Measurements from ENCODE around the gene TMEM114. TPM values are rescaled to one million over a fixed set of nuclear protein-coding genes. Genes with fewer than 3 reads are reported as not detected.

TMEM114 gene
- total RNA-seq, 1 donor = not detected

- H3K4me1 ChIP-seq (ENCODE audit: insufficient read depth, low read length) = no peaks in the 10 kb centered on the region
- H3K9me3 ChIP-seq (ENCODE audit: low read depth, low read length) = no peaks in the 10 kb centered on the region
- H3K79me2 ChIP-seq (ENCODE audit: insufficient read depth, low read length) = peaks cover 1% of the 10 kb centered on the region
- TF ChIP-seq CTCF (IDR thresholded peaks at IDR 0.05; ENCODE audit: extremely low read depth, low read depth, low read length) = no peak
- H4K20me1 ChIP-seq (ENCODE audit: insufficient read depth, low read length) = peaks cover 16% of the 10 kb centered on the region
- no peaks in the 10 kb centered on the region for H3K27me3 ChIP-seq (ENCODE audit: insufficient read depth, low read length)
- no peak for DNase-seq (ENCODE audit: insufficient read length, low spot score, missing footprints)
- no peak overlapping the region for H3K27ac ChIP-seq (ENCODE audit: low read depth, low read length)
- no peak overlapping the region for H2AFZ ChIP-seq (ENCODE audit: low read length)
- H3K36me3 ChIP-seq (ENCODE audit: insufficient read depth, low read length) = peaks cover 80% of the 10 kb centered on the region
- H3K4me3 ChIP-seq (ENCODE audit: insufficient read depth, low read length) = no peak overlapping the region
- H3K4me2 ChIP-seq (ENCODE audit: insufficient read depth, low read length) = no peak overlapping the region
These were observed 41.6 kb upstream of the TMEM114 start for GRCh38 chr16:8631818-8632465.

DNA sequence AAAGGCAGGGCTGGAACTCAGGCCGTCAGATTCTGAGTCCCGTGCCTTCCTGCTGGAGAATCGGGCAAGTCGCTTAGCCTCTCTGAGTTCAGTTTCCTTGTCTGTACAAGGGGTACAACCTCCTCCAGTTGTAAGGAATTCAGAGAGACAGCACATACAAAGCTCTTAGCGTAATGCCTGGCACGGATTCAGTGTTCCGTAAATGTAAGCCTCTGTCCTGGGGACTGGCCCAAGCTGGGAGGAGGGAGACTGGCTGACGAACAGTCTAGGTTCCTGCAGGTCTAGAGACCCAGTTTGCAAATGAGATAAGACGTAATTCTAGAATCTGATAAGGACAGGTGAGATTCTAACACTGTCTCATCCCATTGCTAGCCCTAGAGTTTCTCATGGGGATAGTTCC is 41.1 kb upstream of the TMEM114 start:
- TF ChIP-seq CTCF (IDR thresholded peaks at IDR 0.05; ENCODE audit: extremely low read depth, low read depth, low read length) = no peak
- Histone ChIP-seq H3K4me1 (ENCODE audit: insufficient read depth, low read length) (no peaks in the 10 kb centered on the region), H3K79me2 (ENCODE audit: insufficient read depth, low read length) (peaks cover 3% of the 10 kb centered on the region), H3K27ac (ENCODE audit: low read depth, low read length) (no peak overlapping the region), H2AFZ (ENCODE audit: low read length) (no peak overlapping the region), H4K20me1 (ENCODE audit: insufficient read depth, low read length) (peaks cover 16% of the 10 kb centered on the region), H3K4me3 (ENCODE audit: insufficient read depth, low read length) (no peak overlapping the region), H3K36me3 (ENCODE audit: insufficient read depth, low read length) (peaks cover 74% of the 10 kb centered on the region), H3K4me2 (ENCODE audit: insufficient read depth, low read length) (no peak overlapping the region), H3K27me3 (ENCODE audit: insufficient read depth, low read length) (no peaks in the 10 kb centered on the region), H3K9me3 (ENCODE audit: low read depth, low read length) (no peaks in the 10 kb centered on the region)
- no peak for DNase-seq (ENCODE audit: insufficient read length, low spot score, missing footprints)

GRCh38 chr16:8630255-8630953 is 40.1 kb upstream of the TMEM114 start:
- Histone ChIP-seq H3K9me3 (ENCODE audit: low read depth, low read length) (no peaks in the 10 kb centered on the region), H3K4me3 (ENCODE audit: insufficient read depth, low read length) (no peak overlapping the region), H3K4me1 (ENCODE audit: insufficient read depth, low read length) (no peaks in the 10 kb centered on the region), H2AFZ (ENCODE audit: low read length) (no peak overlapping the region), H3K4me2 (ENCODE audit: insufficient read depth, low read length) (no peak overlapping the region), H4K20me1 (ENCODE audit: insufficient read depth, low read length) (peaks cover 21% of the 10 kb centered on the region), H3K27ac (ENCODE audit: low read depth, low read length) (no peak overlapping the region), H3K36me3 (ENCODE audit: insufficient read depth, low read length) (peaks cover 76% of the 10 kb centered on the region), H3K27me3 (ENCODE audit: insufficient read depth, low read length) (no peaks in the 10 kb centered on the region), H3K79me2 (ENCODE audit: insufficient read depth, low read length) (peaks cover 5% of the 10 kb centered on the region)
- no peak for TF ChIP-seq CTCF (IDR thresholded peaks at IDR 0.05; ENCODE audit: extremely low read depth, low read depth, low read length)
- DNase-seq (ENCODE audit: insufficient read length, low spot score, missing footprints) = no peak

DNA sequence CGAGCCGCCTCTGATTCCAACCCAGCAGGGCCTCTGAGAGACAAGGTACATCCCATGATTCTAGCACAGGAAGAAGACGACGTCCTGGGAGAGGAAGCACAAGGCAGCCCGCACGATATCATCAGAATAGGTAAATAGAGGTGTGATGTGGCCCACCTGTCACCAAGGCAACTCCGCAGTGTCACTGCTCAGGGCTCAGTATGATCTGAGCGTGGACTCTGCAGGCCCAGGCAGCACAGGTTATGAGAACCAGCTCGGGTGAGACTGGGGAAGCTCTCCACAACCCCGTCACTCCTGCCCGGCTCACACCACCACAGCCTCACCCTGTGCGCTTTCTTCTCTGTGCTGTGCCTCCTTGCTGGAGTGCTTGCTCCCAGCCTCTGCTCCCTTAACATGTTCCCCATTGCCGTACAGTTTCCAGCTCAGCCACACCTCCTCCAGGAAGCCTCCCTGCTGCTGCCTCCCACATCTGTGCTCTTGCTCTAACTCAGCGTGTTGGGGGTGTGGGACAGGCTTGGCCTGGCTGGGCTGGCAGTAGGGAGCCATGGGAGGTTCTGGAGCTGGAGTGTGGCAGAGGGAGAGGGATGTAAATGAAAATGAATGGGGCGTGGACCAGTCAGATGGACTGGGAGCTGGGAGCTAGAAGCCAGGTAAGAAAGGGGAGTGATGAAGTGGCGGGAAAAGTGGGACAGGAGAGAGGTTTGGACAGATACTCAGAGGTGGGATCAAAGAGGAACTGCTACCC is 38.8 kb upstream of the TMEM114 start:
- TF ChIP-seq CTCF (IDR thresholded peaks at IDR 0.05; ENCODE audit: extremely low read depth, low read depth, low read length) = no peak
- Histone ChIP-seq H3K27ac (ENCODE audit: low read depth, low read length) (no peak overlapping the region), H3K79me2 (ENCODE audit: insufficient read depth, low read length) (peaks cover 14% of the 10 kb centered on the region), H3K4me2 (ENCODE audit: insufficient read depth, low read length) (no peak overlapping the region), H4K20me1 (ENCODE audit: insufficient read depth, low read length) (peaks cover 26% of the 10 kb centered on the region), H3K36me3 (ENCODE audit: insufficient read depth, low read length) (peaks cover 70% of the 10 kb centered on the region), H3K9me3 (ENCODE audit: low read depth, low read length) (no peaks in the 10 kb centered on the region), H3K27me3 (ENCODE audit: insufficient read depth, low read length) (no peaks in the 10 kb centered on the region), H3K4me3 (ENCODE audit: insufficient read depth, low read length) (no peak overlapping the region), H2AFZ (ENCODE audit: low read length) (no peak overlapping the region), H3K4me1 (ENCODE audit: insufficient read depth, low read length) (no peaks in the 10 kb centered on the region)
- no peak for DNase-seq (ENCODE audit: insufficient read length, low spot score, missing footprints)

All from osteoblast (primary cell).